Stimulated activated naive CD8-positive, alpha-beta T cell treated with anti-CD3 and anti-CD28 coated beads, Interleukin-15, Interleukin-2, amounts not matched to agents 100 ng/mL and 50 ng/mL, for 24 hours (primary cell): ENCODE measurements around the gene STOM.
A peak's percentile ranks its signal among the peaks of the same experiment; 100 is the strongest.

Experiments
- H3K27ac Mint-ChIP-seq: one replicate; pipeline ENCODE4 v1.8.0; 2021; ENCODE audit warnings: mild to moderate bottlenecking, mixed read lengths
- H3K27me3 Mint-ChIP-seq: one replicate; pipeline ENCODE4 v1.8.0; 2021; ENCODE audit warnings: mixed read lengths
- H3K36me3 Mint-ChIP-seq: one replicate; pipeline ENCODE4 v1.8.0; 2021; ENCODE audit warnings: low read depth, mixed read lengths
- H3K4me1 Mint-ChIP-seq: one replicate; pipeline ENCODE4 v1.8.0; 2021; ENCODE audit warnings: low read depth, mixed read lengths
- H3K4me3 Mint-ChIP-seq: one replicate; pipeline ENCODE4 v1.8.0; 2021; ENCODE audit warnings: mild to moderate bottlenecking, mixed read lengths
- H3K9me3 Mint-ChIP-seq: one replicate; pipeline ENCODE4 v1.8.0; 2021; ENCODE audit warnings: mixed read lengths

STOM gene

GRCh38 chr9:121309833-121310425 lies 60.1 kb downstream of the STOM start:
- Mint-ChIP-seq H3K4me3 (no peak overlapping the region), H3K36me3 (no peaks in the 10 kb centered on the region), H3K9me3 (no peaks in the 10 kb centered on the region), H3K27ac (no peak overlapping the region), H3K27me3 (no peaks in the 10 kb centered on the region), H3K4me1 (no peaks in the 10 kb centered on the region)

DNA sequence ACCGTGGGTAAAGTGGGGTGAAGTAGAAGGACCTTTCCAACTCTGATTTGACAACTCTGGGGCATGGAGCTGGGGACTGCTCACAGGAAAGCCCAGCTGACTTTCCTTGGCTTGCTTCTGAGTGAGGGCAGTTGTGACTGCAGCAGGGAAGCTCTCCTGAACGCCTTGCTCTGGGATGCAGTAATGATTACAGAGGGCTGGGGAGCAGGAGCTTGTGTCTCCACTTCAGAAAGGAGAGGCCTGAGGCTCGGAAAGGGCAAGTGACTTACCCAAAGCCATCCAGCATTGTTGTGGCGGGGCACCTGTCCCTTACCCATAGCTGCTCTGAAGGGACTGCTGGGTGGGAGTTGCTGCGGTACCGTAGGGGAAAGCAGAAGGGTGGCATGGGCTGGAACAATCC lies 60.9 kb downstream of the STOM start:
- H3K9me3 Mint-ChIP-seq = no peaks in the 10 kb centered on the region
- no peak overlapping the region for H3K4me3 Mint-ChIP-seq
- H3K36me3 Mint-ChIP-seq = no peaks in the 10 kb centered on the region
- no peaks in the 10 kb centered on the region for H3K27me3 Mint-ChIP-seq
- H3K27ac Mint-ChIP-seq = no peak overlapping the region
- no peaks in the 10 kb centered on the region for H3K4me1 Mint-ChIP-seq

DNA sequence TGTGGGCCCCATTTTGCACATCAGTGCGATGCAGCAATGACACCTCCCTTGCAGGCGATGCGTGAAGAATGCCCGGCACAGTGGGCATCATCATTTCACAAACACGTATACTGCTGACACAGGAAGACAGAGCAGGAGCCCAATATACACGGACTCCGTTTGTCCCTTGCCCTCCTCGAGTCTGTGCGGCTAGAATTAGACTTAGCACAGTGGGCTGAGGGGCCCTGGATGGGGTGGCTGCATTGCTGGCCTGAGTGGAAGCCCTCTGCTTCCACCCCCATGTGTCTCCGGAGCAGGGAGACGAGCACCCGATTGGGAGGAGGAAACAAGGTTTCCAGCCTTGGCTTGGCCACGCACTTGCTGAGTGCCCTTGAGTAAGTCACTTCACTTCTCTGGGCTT lies 61.3 kb downstream of the STOM start:
- no peaks in the 10 kb centered on the region for H3K27me3 Mint-ChIP-seq
- H3K36me3 Mint-ChIP-seq = no peaks in the 10 kb centered on the region
- no peak overlapping the region for H3K27ac Mint-ChIP-seq
- H3K4me3 Mint-ChIP-seq = no peak overlapping the region
- H3K4me1 Mint-ChIP-seq = no peaks in the 10 kb centered on the region
- no peaks in the 10 kb centered on the region for H3K9me3 Mint-ChIP-seq

DNA sequence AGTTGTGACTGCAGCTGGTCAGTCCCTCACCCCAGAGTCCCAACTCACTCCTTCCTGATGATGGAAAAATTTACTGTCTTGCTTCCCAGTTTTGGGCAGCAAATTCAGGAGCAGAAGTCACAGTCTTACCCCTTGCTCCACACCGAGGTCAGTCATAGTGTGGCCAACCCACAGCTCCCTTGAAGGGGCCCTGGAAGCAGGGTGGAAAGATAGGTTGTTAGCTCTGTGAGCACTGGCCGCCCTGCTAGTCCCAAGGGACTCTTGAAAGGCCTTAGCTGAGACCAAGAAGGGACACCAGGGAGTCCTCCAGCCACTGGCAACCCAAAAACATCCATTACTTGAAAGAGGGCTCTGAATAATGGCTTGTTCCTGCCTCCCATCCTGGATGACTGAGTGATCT lies 62.1 kb downstream of the STOM start:
- no peak overlapping the region for H3K4me3 Mint-ChIP-seq
- no peaks in the 10 kb centered on the region for H3K27me3 Mint-ChIP-seq
- no peaks in the 10 kb centered on the region for H3K36me3 Mint-ChIP-seq
- no peaks in the 10 kb centered on the region for H3K9me3 Mint-ChIP-seq
- H3K4me1 Mint-ChIP-seq = no peaks in the 10 kb centered on the region
- H3K27ac Mint-ChIP-seq = no peak overlapping the region

GRCh38 chr9:121305269-121305994 lies 64.6 kb downstream of the STOM start:
- Mint-ChIP-seq H3K4me1 (peaks cover 2% of the 10 kb centered on the region), H3K9me3 (no peaks in the 10 kb centered on the region), H3K4me3 (no peak overlapping the region), H3K27ac (no peak overlapping the region), H3K27me3 (peaks cover 3% of the 10 kb centered on the region), H3K36me3 (no peaks in the 10 kb centered on the region)

GRCh38 chr9:121304707-121305106 lies 65.3 kb downstream of the STOM start:
- H3K4me3 Mint-ChIP-seq = no peak overlapping the region
- H3K27me3 Mint-ChIP-seq = peaks cover 9% of the 10 kb centered on the region
- H3K9me3 Mint-ChIP-seq = no peaks in the 10 kb centered on the region
- no peaks in the 10 kb centered on the region for H3K36me3 Mint-ChIP-seq
- H3K27ac Mint-ChIP-seq = no peak overlapping the region
- H3K4me1 Mint-ChIP-seq = peaks cover 8% of the 10 kb centered on the region

- H3K27ac Mint-ChIP-seq = no peak overlapping the region
- H3K9me3 Mint-ChIP-seq = no peaks in the 10 kb centered on the region
- H3K36me3 Mint-ChIP-seq = no peaks in the 10 kb centered on the region
- H3K27me3 Mint-ChIP-seq = peaks cover 12% of the 10 kb centered on the region
- H3K4me3 Mint-ChIP-seq = no peak overlapping the region
- H3K4me1 Mint-ChIP-seq = peaks cover 14% of the 10 kb centered on the region
Observed at GRCh38 chr9:121303456-121304451, 66.3 kb downstream of the STOM start.

GRCh38 chr9:121302786-121303185 lies 67.3 kb downstream of the STOM start:
- no peaks in the 10 kb centered on the region for H3K9me3 Mint-ChIP-seq
- H3K4me1 Mint-ChIP-seq = peaks cover 20% of the 10 kb centered on the region
- H3K4me3 Mint-ChIP-seq = no peak overlapping the region
- no peaks in the 10 kb centered on the region for H3K36me3 Mint-ChIP-seq
- no peak overlapping the region for H3K27ac Mint-ChIP-seq
- peaks cover 14% of the 10 kb centered on the region for H3K27me3 Mint-ChIP-seq

- H3K4me3 Mint-ChIP-seq = no peak overlapping the region
- H3K9me3 Mint-ChIP-seq = no peaks in the 10 kb centered on the region
- peaks cover 14% of the 10 kb centered on the region for H3K27me3 Mint-ChIP-seq
- H3K4me1 Mint-ChIP-seq = peaks cover 20% of the 10 kb centered on the region
- H3K27ac Mint-ChIP-seq = no peak overlapping the region
- no peaks in the 10 kb centered on the region for H3K36me3 Mint-ChIP-seq
Observed at GRCh38 chr9:121302341-121302740, 67.7 kb downstream of the STOM start.

GRCh38 chr9:121301881-121302286 lies 68.2 kb downstream of the STOM start:
- Mint-ChIP-seq H3K4me1 (peaks cover 20% of the 10 kb centered on the region), H3K4me3 (no peak overlapping the region), H3K9me3 (no peaks in the 10 kb centered on the region), H3K27me3 (peaks cover 14% of the 10 kb centered on the region), H3K36me3 (no peaks in the 10 kb centered on the region), H3K27ac (no peak overlapping the region)

DNA sequence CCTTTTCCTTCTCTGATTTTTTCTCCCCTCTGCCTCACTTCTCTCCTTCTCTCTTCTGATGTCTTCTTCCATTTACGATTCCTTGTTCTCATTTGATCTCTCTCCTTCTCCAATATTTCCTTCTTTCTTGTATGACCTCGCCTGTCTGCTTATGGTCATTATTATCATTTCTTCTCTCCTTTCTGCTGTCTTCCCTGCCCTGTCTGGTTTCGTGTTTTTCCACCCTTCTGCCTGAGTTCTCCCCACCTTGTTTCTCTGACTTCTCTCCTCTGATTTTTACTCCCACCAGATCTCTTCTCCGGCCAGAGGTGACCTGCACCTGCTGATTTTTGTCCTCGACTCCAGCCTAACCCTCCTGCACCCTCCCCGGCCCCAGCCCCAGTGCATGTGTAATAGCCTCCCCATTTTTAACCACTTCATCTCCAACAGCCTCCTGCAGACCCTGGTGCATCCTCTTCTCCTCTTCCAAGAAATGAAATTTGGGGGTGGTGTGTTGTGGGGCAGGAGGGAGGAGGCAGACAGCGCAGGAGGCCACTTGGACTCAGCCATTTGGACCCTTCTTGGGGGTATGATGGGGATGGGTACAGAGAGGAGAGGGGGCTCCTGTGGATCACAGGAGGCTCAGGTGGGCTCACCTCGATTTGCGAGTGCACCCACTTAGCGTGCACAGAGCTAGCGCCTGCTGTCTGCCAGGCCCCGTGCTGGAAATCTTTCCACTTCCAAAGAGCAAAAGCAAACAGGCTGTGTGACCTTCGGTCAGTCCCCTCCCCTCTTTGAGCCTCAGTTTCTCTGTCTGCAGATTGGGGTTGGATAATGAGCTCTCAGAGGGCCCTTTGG lies 69.5 kb downstream of the STOM start:
- Mint-ChIP-seq H3K4me3 (peak overlapping the region; percentile 75), H3K36me3 (no peaks in the 10 kb centered on the region), H3K9me3 (no peaks in the 10 kb centered on the region), H3K27me3 (peaks cover 14% of the 10 kb centered on the region), H3K27ac (peak overlapping the region; percentile 33), H3K4me1 (peaks cover 20% of the 10 kb centered on the region)

DNA sequence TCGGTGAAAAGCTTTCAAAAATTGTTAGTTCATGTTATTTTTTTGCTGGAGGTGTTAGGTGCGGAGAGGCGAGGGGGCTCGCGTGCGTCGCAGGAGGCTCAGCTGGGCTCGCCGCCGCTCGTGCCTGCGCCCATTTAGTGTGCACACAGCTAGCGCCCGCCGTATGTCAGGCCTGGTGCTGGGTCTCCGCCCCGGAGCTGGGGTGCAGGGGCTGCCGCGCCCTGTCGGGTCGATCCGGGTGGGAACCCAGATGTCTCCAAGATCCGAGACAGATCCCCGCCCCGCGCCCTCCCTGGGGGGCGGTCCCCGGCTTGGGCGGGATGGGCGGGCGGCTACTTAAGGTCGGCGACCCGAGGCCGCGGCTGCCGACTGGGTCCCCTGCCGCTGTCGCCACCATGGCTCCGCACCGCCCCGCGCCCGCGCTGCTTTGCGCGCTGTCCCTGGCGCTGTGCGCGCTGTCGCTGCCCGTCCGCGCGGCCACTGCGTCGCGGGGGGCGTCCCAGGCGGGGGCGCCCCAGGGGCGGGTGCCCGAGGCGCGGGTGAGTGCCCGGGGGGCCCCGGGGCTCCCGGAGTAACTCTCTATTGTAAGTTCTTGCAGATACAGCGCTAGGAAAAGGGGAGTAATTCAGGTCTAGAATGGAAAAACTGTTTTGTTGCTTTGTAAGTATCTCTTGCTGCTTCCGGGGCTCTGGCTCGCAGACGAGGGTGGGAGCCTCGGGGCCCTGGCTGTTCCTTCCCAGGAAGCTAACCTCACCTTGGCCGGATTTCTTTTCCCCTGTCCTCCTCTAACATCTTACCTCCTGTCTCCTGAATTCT lies 70.4 kb downstream of the STOM start:
- H3K36me3 Mint-ChIP-seq = no peaks in the 10 kb centered on the region
- H3K4me3 Mint-ChIP-seq = peak overlapping the region; percentile 75
- H3K4me1 Mint-ChIP-seq = peaks cover 20% of the 10 kb centered on the region
- no peaks in the 10 kb centered on the region for H3K9me3 Mint-ChIP-seq
- H3K27ac Mint-ChIP-seq = peak overlapping the region; percentile 33
- H3K27me3 Mint-ChIP-seq = peaks cover 14% of the 10 kb centered on the region

DNA sequence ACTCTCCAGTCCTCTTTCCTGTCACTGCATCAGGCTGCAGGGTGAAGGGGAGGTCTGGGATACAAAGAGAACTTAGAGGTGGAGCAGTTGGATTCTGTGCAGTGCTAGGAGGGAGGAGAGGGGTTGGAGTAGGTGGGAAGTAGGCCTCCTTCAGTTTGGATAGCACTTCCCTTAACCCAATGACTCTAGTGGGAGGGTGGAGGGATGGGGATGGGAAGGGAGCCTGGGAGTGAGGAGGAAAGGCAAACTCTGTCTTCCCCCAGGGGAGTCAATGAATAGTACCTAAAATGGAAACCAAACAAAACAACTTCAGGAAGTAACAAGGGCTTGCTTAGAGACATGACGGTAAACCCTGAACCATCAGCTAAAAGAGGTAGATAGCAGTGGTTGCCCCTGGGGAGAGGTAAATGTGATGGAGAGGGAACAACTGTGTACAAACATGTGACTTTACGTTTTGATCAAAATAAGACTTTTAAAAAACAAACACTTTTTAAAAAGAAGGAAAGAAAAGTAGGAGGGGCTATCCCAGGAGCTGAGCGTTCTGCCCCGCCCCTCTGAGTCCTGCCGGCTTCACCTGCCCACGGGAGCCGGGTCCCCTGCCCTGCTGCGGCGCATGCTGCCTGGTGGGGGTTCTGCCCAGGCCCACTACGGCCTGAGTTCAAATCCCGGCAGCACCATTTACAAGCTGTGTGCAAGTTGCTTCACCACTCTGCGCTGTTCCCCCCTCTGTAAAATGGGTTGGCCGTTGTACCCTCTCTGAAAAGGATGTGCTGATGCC lies 71.2 kb downstream of the STOM start:
- Mint-ChIP-seq H3K27ac (no peak overlapping the region), H3K4me3 (peak overlapping the region; percentile 68), H3K4me1 (peaks cover 20% of the 10 kb centered on the region), H3K27me3 (peaks cover 14% of the 10 kb centered on the region), H3K36me3 (no peaks in the 10 kb centered on the region), H3K9me3 (no peaks in the 10 kb centered on the region)
